NCI-H1417 treated with DMSO at 0.1 percent for 48 hours (cell line): ENCODE measurements around the gene MLPH.

ENCODE experiments used
- DNase-seq: peaks from one replicate; lab custom pipeline; 2025; lab: John Stamatoyannopoulos, UW

MLPH gene

GRCh38 chr2:237524631-237525030 is 37.6 kb downstream of the MLPH start:
- DNase-seq = no peak

- no peak for DNase-seq
These were observed 38.6 kb downstream of the MLPH start for GRCh38 chr2:237525559-237526157.

- DNase-seq = no peak
These were observed 40.2 kb downstream of the MLPH start for GRCh38 chr2:237527233-237527632.

DNA sequence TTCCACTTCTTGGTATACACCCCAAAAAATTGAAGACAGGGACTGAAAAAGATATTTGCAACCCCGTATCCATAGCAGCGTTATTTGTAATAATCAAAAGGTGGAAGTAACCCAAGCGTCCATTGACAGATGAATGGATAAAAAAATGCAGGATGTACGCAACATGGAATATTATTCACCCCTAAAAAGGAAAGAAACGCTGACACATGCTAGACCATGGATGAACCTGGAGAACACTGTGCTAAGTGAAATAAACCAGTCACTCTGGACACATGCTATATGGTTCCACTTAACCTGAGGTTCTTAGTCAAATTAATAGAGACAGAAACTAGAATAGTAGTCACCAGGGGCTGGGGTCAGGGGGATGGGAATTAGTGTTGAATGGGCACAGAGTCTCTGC is 40.7 kb downstream of the MLPH start:
- DNase-seq = no peak

- no peak for DNase-seq
These were observed 42.7 kb downstream of the MLPH start for GRCh38 chr2:237529452-237530402.

GRCh38 chr2:237530472-237531433 is 43.7 kb downstream of the MLPH start:
- no peak for DNase-seq

DNA sequence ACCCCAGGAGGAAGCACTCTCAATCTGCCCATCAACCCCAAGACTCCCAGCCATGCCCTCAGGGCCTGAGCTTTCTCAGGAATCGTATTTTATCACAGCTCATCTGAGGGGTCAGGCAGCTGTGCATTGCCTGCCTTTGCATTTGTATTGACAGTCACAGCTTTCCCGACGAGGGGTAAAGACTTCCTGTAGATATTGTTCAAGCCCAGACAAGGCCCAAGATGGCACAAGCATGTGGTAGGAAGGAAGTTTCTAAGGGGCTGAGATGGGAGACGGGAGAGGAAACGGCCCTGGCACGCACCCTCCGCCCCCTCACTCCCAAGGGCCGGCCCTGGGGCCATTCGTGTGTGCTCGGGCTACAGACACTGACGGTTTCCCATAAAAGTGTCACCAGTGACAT is 45.1 kb downstream of the MLPH start:
- no peak for DNase-seq

DNA sequence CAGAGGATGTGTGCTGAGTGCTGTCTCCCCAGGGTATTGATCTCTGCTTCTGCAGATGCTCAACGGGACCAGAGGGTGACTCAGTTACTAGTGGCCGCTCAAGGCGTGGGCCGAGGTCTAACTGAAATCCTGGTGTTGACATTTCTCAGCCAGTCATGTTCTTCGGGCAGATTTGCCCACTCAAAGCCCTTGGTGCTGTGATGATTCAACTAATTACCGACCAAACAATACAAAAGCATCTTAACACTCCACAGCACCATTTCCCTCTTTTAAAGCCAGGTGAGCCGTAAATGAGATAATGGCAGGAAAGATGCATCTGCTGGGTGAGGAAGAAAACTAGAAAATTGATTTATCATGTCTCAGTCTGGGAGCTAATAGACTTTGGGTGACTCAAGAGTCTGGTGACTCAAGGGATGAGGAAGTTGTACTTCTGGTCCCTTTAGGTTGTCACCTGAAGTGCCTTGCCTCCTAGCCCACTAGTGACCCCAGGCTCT is 46.7 kb downstream of the MLPH start:
- peak; percentile 32 for DNase-seq

GRCh38 chr2:237534380-237534779 is 47.3 kb downstream of the MLPH start:
- DNase-seq = no peak

DNA sequence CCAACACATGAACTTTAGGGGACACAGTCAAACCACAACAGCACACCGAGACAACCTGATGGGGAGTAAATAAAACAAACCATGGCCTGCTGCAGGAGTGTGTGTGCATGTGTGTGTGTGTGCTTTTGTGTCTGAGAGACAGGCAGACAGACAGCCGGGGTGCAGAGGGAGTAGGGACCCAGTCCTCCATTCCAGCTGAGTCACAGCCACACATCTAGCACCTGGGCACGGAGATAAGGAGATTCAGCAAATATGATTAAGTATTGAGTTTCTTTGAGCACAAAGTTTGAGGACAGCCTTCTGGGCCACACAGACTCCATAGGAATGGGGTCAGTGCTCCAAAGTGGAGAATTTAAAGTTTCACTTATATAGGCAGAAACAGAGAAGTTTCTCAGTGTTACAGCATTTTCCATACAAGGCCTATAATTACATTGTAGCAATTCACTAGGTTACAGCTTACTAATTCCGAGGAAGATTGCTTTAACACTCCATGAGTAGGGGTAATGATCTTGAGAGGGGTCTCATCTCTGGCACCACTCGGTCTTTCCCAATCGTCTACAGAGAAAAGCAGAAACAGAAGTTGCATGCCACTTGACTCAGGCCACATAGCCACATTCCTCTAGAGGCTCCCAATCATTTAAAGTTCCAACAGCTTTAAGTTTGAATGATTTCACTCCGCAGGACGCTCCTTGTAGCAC is 48.5 kb downstream of the MLPH start:
- no peak for DNase-seq

GRCh38 chr2:237536083-237536415 is 49.0 kb downstream of the MLPH start:
- no peak for DNase-seq

DNA sequence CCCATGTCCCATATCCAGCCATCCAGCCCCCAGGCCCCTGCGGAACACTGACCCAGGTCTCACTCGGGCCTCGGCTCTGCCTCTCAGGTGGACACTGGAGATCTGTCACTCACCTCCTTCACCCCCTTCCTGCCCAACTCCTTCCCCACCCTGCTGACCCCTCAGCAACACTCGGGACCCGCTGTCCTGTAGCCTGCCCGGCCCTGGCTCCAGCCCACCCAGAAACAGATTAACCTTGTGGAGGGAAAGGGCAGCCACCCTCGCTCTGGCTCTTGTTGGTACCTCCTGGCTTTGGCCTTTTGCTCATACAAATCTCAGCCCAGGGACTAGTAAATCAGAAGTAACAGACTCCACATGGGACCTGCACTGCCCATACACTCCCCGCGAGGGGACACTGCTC is 49.6 kb downstream of the MLPH start:
- no peak for DNase-seq

GRCh38 chr2:237538001-237538720 is 51.1 kb downstream of the MLPH start:
- no peak for DNase-seq

DNA sequence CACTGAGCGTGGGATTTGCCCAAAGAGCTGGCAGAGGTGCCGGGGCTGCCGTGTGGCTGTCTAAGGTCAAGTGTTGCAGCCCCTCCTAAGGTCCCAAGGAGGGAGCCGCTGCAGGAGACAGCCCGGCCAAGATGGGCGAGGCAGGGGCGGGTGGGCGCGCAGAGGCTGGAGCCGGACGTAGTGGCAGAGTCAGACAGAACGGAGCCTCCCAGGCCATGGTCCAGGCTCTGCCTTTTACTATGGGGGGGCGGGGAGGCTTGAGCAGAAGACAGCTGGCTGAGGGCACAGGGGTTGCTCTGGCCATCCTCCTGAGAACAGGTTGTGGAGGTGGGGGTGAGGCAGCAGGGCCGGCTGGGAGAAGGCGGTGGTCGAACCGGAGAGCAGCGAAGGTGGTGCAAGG is 51.9 kb downstream of the MLPH start:
- no peak for DNase-seq

GRCh38 chr2:237539681-237540080 is 52.6 kb downstream of the MLPH start:
- DNase-seq = no peak

DNA sequence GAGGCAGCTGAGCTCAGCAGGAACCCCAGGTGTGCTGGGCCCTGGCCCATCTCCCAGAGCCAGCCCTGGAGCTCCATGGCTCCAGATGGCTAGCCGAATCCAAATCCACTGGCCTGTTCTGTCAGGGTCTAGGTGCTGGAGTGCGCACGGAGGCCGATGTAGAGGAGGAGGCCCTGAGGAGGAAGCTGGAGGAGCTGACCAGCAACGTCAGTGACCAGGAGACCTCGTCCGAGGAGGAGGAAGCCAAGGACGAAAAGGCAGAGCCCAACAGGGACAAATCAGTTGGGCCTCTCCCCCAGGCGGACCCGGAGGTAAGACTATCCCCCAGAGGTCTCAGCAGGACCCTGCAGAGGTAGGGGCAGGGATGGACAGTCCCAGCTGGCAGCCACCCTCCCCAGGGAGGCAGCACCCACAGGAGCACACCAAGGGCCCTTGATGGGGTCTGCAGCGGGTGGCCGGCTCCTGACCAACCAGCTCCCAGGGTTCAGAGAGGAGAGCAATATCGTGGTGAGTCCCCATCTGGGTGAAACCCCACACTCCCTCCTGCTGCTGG is 53.2 kb downstream of the MLPH start:
- no peak for DNase-seq

DNA sequence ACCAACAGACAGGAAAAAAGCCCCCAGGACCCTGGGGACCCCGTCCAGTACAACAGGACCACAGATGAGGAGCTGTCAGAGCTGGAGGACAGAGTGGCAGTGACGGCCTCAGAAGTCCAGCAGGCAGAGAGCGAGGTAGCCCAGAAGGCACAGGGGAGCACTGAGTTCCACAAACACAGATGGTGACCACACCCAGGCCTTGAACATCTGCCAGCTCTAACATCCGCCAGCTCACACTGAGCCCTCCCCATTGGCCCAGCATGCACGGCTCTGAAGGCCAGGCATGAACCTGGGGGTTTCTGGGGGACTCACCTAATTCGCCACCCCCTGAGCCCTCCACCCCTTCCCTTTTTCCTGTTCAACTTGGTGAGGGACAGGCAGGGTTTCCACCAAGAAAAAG is 53.8 kb downstream of the MLPH start:
- no peak for DNase-seq

DNA sequence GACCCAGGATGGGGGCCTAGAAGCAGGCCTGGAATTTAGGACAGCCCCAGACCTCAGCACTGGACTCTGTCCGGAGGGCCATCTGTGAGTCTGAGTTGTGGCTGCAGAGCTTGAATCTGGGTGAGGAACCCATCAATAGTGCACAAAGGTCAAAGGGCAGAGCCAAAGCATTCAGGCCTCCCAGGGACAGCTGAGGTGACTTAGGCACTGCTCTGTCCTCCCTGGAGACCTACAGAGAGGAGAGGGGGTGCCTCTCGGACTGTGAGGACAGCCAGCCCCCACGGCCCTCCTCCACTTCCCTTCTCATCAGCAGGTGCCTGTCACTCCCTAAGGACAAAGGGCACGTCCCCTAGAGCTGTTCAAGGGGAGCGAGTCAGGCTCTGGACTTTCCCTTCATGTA is 54.2 kb downstream of the MLPH start:
- DNase-seq = no peak

- DNase-seq = no peak
These were observed 55.1 kb downstream of the MLPH start for GRCh38 chr2:237542001-237542704.
